ENCODE measurements around the gene RYR3.

GRCh38 chr15:33516563-33516962 is 205.8 kb downstream of the RYR3 start:
- TF ChIP-seq CTCF (IDR thresholded peaks at IDR 0.05), result no peak
- no peak for TF ChIP-seq POLR2A (IDR thresholded peaks at IDR 0.05; ENCODE audit: low read depth)

Measured in esophagus muscularis mucosa (tissue), 3 donors.